Gastroesophageal sphincter (tissue), 3 donors: ENCODE data around the gene MEA1.

Experiments
- CTCF ChIP-seq, 4 experiments: fragments of 200-600 bp in 2 of 4; fragments of 450-650 bp in 2 of 4; sonication (generic) in 1 of 4; IDR thresholded peaks; one replicate each; pipeline ENCODE4 v1.5.1; 2017 to 2019; ENCODE audit warnings: antibody characterized with exemption in 4 of 4, mild to moderate bottlenecking in 2 of 4, moderate library complexity in 2 of 4
- EP300 ChIP-seq: sonication (generic); formaldehyde crosslinking; IDR thresholded peaks from one replicate; pipeline ENCODE4 v1.6.1; 2017; ENCODE audit warnings: antibody characterized with exemption, mild to moderate bottlenecking
- POLR2A ChIP-seq, 2 donors: fragments of 450-650 bp; IDR thresholded peaks; one replicate each; pipeline ENCODE4 v1.6.1; 2017; ENCODE audit warnings: antibody characterized with exemption in 2 of 2, mild to moderate bottlenecking in 2 of 2, moderate library complexity in 1 of 2
- POLR2AphosphoS5 ChIP-seq: sonication (generic); formaldehyde crosslinking; IDR thresholded peaks from one replicate; pipeline ENCODE4 v1.6.1; 2017; ENCODE audit warnings: antibody characterized with exemption

DNA sequence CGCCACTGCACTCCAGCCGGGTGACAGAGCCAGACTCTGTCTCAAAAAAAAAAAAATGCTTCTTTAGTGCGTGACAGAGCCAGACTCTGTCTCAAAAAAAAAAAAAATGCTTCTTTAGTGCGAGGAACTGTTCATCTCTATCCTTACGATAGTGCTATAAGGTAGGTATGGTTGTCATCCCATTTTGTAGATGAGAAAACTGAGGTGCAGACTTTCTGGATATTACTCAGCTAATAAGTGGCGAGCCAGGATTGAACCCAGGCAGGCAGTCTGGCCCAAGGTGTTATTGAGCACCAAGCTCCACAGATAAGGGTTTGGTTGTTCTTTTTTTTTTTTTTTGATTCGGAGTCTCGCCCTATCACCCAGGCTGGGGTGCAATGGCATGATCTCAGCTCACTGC is 11.9 kb downstream of the MEA1 start:
- TF ChIP-seq POLR2A (IDR thresholded peaks at IDR 0.05), result no peak
- TF ChIP-seq CTCF (IDR thresholded peaks at IDR 0.05), result no peak
- TF ChIP-seq POLR2AphosphoS5, result no peak
- no peak for TF ChIP-seq EP300
